HUDEP-2 (cell line): ENCODE data around the gene SH3GL2.
A peak's percentile ranks its signal among the peaks of the same experiment; 100 is the strongest.

ENCODE experiments used
- DNase-seq, 76 experiments: peaks; one replicate each; lab custom pipeline; 2025; ENCODE audit not compliant: unreplicated experiment in 76 of 76; lab: John Stamatoyannopoulos, UW

The SH3GL2 gene

GRCh38 chr9:17578911-17579793 is at the start of gene SH3GL2:
SH3GL2 (plus strand) TSS chr9:17579066.
- DNase-seq = peak in 5 of 76 experiments; percentile 2 to 5 (median 3)

- DNase-seq = peak in 34 of 76 experiments; percentile 1 to 43 (median 9)
Observed at GRCh38 chr9:17531642-17532254, 47.1 kb upstream of the SH3GL2 start.

DNA sequence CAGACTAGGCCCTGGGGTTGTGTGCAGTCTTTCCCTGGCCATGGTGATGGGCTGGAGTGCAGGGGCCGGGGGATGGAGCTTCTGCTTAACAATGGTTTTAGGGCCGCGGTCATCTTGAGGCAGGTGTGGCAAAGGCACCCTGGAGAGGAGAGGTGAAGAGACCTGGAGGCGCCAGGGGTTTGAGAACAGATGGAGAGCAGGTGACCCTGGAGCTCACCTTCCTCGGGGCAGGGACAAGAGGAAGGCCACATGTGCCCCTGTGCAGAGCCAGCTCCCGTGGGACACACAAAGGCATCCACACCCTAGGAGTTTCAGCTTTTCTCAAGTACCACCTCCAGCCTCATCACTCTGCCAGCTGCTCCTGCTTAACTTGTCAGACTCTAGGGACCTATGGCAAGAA is 46.4 kb upstream of the SH3GL2 start:
- DNase-seq = no peak

DNA sequence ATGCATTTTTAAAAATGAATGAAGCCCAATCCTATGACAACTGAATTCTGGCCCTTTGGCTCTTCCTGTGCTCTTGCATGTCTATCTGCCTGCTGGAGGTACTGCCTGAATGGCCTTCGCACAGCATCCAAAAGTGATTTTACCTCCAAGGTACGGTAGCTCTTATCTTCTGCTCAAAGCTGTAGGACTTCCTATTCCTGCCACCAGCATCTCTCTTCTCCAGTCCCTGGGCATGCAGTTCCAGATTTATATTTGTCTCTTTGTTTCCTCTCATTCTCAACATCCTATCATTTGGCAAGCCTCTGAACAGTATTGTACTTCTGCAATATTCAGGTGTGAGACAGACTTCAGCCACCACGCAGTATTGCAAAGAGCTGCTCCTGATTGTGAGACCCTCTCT is 43.7 kb upstream of the SH3GL2 start:
- no peak for DNase-seq

DNA sequence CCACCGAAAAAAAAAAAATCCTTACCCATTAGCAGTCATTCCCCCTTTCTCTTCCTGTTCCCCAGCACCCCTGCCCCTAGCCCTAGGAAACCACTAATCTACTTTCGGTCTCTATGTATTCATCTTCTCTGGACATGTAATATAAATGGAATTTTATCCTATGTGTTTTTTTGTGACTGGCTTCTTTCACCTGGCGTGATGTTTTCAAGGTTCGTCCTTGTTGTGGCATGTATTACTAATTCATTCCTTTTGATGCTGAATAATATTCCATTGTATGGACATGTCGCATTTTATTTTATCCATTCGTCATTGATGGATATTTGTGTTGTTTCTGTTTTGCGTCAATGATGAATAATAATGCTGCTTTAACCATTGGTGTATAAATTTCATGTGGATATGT is 42.8 kb upstream of the SH3GL2 start:
- no peak for DNase-seq

- no peak for DNase-seq
Observed at GRCh38 chr9:17551023-17551422, 27.8 kb upstream of the SH3GL2 start.

- no peak for DNase-seq
Observed at GRCh38 chr9:17555362-17556054, 23.4 kb upstream of the SH3GL2 start.

GRCh38 chr9:17556255-17556654 is 22.6 kb upstream of the SH3GL2 start:
- no peak for DNase-seq

- no peak for DNase-seq
Observed at GRCh38 chr9:17556935-17557334, 21.9 kb upstream of the SH3GL2 start.

DNA sequence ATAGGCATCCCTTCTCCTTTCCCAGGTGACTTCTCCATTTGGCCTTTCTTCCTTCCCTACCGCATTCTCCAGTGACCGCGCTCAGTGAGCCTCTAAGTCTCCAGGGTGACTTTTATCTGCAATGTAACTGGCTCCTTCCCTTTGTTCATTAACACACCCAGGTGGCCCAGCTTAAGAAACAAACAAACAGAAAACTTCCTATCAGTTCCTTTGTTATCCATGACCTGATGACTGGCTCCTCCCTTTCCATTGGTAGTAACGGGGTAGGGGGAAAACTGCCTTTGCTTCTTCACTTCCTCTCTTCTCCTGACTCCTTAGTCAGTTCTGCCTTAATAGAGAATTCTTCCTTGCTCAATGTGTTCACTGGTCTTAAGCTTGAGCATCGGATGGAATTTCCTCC is 7.0 kb upstream of the SH3GL2 start:
- DNase-seq = no peak

DNA sequence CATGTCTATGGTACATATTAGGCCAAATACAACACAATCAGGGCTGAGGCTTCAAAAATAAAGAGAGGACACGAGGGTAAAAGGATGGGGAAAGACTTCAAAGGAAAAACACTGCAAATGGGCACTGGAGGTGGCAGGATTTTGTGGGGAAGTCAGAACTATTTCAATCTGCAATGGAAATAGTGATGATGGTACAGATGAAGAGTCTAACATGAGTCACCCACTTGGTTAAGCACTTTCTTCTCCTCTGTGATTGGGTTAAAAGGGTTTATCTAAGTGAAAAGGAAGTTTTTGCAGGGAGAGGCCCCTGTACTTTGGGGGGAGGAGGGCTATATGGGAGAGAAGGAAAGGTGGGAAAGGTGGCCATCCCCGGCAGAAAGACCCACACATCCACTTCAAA is 4.5 kb upstream of the SH3GL2 start:
- DNase-seq = no peak

DNA sequence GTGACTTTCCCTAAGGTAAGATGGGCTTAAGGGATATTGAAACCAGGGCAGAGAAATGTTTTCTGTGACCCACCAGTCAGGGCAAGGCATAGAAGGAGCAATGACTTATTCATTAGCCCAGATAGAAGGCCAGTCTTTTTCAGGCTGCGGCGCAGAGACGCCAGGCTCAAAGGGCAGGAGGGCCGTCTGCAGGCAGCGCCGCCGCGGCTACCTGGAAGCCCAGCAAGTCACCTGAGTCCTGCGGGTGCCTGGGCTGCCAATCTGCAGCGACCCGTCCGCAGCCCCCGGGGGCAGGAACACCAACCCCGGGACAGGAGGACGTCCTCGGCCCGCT is 322 bp upstream of the SH3GL2 start:
- DNase-seq = no peak

- no peak for DNase-seq
Observed at GRCh38 chr9:17580119-17580518, 1.3 kb downstream of the SH3GL2 start.

DNA sequence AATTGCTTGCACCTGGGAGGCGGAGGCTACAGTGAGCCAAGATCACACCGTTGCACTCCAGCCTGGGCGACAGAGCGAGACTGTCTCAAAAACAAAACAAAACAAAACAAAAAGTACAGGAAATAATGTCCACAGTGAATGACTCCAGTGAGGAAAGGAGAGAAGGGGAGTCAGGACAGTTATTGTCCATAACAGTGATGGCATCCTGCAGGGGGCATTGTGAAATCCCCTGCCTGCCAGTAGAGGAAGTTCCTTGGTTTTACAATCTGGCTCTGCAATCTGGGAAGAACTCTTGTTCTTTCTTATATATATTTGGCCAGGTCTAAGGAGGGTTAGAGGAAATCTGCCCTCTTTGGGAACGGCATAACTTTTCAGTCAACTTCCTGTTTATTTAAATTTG is 8.2 kb downstream of the SH3GL2 start:
- DNase-seq = no peak

DNA sequence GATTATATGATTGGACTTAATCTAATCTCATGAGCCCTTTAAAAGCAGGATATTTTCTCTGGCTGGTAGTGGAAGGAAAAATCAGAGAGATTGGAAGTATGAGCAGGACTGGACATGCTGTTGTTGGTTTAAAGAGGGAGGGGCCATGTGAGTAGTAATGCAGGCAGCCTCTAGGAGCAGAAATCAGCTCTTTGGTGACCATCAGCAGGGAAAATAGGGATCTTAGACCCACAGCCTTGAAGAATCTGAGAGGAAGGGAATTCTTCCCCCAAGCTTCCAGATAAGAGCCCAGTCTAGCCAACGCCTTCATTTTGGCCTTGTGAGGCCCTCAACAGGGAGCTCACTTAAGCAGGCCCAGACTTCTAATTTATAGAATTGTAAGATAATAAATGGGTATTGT is 9.5 kb downstream of the SH3GL2 start:
- DNase-seq = no peak

DNA sequence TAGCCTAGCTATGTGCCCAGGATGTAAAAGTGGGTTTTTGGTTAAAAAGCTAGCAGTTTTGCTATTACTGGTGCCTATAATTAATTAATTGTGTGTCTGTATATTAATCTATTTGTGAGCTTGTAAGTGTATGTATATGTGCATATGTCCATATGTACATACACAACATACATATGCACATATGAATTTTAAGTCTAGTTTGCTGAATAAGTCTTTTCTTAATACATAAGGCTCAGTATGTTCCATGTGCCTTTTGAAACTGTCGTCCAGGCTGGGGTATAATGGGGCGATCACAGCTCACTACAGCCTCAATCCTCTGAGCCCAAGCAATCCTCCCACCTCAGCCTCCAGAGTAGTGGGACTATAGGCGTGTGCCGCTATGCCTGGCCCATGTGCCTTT is 10.1 kb downstream of the SH3GL2 start:
- DNase-seq = no peak

- no peak for DNase-seq
Observed at GRCh38 chr9:17589771-17590170, 10.9 kb downstream of the SH3GL2 start.

DNA sequence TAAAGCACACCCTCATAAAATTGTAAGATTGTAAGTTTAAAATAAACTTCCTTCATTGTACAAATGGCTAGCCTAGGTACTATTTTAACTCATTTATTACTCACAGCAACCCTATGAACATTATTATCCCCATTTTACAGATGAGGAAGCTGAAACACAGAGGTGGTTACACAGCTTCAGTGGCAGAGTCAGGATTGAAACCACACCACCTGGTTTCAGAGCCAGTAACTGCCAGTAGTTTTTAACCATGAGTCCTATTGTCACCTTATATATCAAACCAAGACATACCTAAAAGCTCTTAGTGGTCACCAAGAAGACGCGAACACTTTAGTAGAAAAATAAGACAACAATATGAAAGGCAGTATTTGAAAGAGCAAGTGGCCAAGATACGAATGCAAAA is 16.1 kb downstream of the SH3GL2 start:
- no peak for DNase-seq

DNA sequence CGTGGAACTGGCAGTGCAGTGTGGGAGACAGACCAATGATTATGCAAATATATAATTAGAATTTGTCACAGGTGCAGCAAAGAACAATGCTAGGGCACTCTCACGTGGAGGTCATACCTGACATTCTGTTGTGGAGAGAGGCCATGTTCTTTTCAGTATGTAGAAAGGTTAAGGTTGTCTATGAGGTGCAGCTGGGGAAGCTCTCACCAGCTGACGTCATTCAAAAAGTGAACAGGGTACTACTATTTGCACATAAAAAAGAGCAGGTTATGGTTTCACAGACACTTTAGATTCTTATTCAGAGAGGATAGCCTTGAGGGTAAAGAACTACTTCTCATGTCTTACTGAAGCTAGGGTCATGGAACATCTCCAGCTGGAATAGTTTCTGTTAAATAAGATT is 19.1 kb downstream of the SH3GL2 start:
- DNase-seq = no peak

GRCh38 chr9:17600962-17601593 is 22.2 kb downstream of the SH3GL2 start:
- DNase-seq = no peak

- DNase-seq = no peak
Observed at GRCh38 chr9:17604556-17604955, 25.7 kb downstream of the SH3GL2 start.
